Inflammatory macrophage (primary cell): ENCODE data around the gene TRMT1.
"Not testable (repeated sequence)": the region's sequence is repeated elsewhere in the genome, so short reads cannot be mapped to it uniquely, and the experiment has no call there.

Experiments used
- DNase-seq, 2 donors: peaks; one replicate each; pipeline ENCODE4 v3.0.0-alpha.2; 2020 to 2022

Gene TRMT1

DNA sequence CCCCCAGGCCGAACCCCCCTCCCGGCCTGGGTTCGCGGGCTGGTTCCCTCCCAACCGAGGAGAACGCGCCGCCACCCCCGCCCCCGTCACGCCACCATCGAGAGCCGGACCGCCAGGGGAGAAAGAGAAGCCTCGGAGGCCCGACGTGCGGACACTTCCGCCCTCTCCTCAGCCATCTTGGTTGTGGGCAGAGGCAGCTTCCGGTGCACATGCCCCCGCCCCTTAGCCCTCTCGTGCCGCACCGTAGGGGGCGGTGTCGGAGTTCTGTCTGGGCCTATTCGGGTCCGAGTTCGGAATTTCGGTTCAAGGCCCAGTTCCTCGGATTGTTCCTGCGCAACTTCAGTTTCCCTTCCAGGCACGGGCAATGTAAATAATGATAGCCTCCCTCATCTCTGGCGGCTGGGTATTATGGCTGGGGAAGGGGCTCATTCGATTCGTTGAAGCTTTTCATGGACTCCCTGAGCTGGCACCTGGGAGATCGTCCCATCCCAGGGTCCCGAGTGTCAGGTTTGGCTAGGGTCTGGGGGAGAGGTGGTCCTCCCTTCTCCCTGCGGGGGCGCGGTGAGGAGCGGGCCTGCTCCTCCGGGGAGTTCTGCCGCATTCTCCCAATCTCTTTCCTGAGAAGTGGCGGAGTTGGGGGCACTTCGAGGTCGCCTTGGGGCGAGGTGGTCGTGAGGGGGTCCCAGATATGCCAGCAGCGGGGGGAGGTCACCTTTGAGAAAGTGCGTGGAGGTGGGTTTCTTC is 33.8 kb upstream of the TRMT1 start, which contains the start of the genes IER2 and STX10:
Gene IER2 (plus strand): TSS at position 225 of the 744 bp plus-strand sequence. CDS start 2,776 bp downstream, outside the sequence.
Gene STX10 (minus strand): TSS at position 189 of the 744 bp plus-strand sequence. CDS start 202 bp downstream, outside the sequence.
- peak; percentile 97 for DNase-seq

DNA sequence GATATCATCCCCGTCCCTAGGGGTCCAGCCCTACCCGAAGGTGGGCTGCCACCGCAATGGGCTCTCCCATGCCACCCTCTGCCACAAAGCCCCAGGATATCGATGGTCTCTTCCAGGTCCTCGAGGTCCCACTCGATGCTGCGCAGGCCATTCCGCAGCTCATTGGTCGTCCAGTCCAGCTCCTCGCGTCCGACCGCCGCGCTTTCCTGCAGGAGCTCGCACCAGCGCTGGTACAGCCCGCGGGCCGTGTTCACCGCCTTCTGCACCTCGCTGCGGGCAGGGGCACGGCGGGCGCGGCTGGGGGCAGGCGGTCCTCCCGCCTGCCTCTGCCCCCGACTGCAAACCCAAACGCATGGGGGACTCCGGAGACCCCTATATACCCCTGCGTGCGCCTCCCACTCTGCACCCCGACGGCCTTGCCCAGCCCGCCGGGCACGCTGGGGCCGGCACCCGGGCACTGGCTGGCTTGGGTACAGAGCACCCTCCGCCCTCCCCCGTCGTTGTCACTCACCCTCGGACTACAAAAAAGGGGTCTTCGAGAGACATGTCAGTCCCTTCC is 33.2 kb upstream of the TRMT1 start:
- peak; percentile 42 to 43 for DNase-seq

DNA sequence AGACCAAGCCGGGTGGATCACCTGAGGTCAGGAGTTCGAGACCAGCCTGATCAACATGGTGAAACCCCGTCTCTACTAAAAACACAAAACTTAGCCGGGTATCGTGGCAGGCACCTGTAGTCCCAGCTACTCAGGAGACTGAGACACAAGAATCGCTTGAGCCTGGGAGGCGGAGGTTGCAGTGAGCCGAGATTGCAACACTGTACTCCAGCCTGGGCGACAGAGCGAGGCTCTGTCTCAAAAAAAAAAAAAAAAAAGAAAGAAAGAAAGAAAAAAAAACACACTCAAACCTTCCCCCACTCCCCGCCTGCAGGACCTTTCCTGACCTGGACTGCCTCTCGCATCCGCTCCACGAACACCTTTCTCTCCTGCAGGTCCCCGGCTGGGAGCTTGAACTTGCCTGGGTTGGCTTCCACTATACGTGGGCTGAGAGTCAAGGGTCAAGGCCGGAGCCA is 32.7 kb upstream of the TRMT1 start:
- DNase-seq = not testable (repeated sequence)

DNA sequence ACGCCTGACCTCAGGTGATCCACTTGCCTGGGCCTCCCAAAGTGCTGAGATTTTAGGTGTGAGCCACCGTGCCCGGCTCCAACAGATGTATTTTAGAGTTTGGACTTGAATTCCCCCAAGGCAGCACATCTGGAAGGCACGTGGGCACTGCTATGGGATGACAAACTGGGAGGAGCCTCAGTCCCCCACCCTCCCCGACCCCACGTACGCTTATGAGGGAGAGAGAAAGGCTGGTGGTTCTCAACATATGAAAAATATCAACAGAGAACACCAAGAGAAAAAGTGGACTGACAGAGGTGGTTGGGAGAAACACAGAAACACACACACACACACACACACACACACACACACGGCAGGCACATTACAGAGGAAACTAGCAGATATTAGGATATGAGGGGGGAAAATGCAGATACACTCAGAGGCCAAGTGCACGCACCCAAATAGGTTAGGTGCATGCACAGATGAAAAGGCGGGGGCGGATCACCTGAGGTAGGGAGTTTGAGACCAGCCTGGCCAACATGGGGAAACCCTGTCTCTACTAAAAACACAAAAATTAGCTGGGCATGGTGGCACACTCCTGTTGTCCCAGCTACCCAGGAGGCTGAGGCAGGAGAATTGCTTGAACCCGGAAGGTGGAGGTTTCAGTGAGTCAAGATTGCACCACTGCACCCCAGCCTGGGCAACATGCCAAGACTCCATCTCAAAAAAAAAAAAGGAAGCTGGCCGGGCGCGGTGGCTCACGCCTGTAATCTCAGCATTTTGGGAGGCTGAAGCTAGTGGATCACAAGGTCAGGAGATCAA is 30.4 kb upstream of the TRMT1 start:
- peak; percentile 85 to 92 for DNase-seq

DNA sequence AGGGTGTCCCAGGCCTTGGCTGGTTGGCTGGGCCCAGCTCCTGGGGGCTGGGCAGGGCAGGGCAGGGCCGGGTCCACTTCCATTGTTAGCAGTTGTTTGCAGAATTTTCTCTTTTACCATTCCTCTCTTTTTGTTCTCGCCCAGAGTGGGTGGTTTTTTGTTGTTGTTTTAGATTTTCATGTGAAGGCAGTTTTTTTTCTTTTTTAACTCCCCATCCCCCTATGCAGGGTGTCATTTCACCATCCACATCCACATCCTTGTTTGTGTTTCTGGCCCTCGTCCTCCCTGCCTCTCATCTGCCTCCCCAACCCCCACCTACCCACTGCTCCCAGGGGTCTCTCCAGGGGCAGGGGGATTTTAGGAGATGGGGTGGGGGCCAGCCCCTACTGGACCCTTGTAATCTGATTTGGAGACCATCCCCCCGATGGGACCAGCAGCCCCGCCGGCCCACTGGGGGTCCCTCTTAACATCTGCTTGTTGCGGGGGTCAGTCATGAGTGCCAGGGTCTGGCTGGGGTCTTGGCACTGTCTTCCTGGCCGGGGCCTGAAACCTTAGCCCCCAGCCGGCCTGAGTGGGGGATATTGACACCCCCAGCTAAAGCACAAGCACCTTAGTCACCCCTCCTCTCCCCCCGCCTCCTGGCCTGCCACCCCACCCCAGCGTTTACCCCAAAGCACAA is 23.2 kb upstream of the TRMT1 start:
- no peak for DNase-seq

DNA sequence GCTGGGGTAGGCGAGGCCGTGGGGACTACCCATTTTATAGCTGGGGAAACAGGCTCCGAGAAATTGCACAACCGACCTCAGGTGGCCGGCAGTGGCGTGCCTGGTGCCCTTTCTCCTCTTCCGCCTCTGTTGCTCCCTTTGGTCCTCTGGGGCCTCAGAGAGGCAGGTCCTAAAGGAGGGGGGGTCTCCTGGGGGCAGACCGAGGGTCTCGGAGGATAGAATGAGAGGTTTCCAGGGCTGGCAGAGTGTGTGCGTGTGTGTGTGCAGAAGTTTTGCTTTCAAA is 22.3 kb upstream of the TRMT1 start:
- DNase-seq = no peak

DNA sequence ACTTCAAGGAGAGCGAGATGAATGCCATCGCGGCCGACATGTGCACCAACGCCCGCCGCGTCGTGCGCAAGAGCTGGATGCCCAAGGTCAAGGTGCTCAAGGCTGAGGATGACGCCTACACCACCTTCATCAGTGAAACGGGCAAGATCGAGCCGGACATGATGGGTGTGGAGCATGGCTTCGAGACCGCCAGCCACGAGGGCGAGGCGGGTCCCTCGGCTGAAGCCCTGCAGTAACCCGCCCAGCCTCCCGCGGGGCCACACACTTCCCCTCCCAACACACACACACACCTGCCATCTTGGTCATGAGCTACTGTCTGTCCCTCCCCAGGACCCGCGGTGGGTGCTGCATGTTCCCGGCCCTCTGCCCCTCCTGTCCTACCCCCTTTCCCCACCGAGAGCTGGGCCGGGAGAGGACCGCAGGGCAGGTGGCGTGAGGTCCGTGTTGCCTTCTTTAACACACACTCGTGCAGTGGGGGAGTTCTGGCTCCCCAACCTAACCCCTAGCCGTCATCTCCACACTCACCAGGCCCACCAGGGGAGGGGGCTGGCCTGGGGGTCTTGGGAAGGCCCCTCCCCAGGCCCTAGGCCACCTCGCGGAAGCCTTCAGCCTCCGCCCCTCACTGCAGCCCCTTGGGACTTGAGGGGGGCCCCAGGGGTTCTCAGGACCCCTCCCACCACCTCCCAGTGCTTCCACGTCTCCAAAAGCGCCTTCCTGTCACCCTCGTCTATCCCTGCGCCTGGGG is 21.8 kb upstream of the TRMT1 start:
- no peak for DNase-seq

DNA sequence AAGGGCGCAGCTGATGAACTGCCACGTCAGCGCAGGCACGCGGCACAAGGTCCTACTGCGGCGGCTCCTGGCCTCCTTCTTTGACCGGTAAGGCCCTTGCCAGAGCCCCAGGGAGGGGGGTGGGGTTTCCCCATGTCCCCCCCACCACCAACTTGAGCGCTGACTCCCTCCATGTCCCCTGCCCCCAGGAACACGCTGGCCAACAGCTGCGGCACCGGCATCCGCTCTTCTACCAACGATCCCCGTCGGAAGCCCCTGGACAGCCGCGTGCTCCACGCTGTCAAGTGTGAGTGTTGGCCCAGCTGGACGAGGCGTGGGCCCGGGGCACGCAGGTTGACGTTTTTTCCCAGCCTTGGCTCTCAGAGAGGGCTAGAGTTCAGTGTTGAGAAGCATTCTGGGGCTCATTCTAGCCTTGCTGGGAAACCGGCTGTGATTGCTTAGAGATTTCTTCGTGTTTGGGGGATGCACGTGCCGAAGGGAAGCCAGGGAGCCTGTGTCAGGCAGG is 20.8 kb upstream of the TRMT1 start:
- DNase-seq = no peak

DNA sequence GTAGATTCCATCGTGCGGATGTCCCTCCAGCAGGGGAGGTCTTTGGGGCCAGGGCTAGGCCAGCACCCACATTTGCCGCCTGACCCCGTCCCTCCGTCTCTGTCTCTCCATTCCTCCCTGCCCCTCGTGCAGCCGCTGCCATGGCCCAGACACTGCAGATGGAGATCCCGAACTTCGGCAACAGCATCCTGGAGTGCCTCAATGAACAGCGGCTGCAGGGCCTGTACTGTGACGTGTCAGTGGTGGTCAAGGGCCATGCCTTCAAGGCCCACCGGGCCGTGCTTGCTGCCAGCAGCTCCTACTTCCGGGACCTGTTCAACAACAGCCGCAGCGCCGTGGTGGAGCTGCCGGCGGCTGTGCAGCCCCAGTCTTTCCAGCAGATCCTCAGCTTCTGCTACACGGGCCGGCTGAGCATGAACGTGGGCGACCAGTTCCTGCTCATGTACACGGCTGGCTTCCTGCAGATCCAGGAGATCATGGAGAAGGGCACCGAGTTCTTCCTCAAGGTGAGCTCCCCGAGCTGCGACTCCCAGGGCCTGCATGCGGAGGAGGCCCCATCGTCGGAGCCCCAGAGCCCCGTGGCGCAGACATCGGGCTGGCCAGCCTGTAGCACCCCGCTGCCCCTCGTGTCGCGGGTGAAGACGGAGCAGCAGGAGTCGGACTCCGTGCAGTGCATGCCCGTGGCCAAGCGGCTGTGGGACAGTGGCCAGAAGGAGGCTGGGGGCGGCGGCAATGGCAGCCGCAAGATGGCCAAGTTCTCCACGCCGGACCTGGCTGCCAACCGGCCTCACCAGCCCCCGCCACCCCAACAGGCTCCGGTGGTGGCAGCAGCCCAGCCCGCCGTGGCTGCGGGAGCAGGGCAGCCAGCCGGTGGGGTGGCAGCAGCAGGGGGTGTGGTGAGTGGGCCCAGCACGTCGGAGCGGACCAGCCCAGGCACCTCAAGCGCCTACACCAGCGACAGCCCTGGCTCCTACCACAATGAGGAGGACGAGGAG is 18.8 kb upstream of the TRMT1 start:
- DNase-seq = no peak

DNA sequence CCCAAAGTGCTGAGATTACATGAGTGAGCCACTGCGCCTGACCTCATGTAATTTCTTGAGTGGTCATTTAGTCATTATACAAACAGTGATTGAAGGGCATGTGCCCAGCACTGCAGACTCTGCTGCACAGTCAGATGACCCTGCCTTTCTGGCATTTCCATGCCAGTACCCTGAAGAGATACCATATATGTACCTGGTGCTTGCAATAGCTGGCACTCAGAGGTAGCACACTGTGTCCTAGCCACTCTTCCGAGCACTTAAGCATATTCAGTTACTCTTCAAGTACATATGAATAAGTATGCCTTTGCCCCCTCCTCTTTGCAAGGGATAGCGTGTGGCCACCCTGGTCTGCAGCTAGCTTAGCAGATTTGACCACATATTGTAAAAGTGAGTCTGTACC is 18.1 kb upstream of the TRMT1 start:
- DNase-seq = no peak

DNA sequence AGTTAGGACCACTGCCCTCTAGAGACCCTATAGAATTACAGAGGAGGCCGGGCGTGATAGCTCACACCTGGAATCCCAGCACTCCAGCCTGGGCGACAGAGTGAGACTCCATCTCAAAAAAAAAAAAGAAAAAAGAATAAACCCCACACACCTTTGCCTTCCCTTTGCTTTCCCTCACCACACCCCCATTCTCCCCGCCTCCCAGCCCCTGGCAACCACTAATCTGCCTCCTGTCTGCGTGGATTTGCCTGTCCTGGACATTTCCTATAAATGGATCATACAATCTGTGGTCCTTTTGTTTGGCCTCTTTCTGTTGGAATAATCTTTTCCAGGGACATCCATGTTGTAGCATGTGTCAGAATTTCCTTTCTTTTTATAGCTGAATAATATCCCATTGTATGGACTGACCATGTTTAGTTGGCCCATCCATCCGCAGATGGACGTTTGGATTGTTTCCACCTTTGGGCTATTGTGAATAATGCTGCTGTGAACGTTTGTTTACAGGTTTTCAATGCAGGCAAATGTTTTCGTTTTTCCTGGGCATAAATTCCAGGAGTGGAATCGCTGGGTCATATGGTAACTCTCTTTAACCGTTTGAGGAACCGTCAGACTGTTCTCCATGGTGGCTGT is 16.8 kb upstream of the TRMT1 start:
- no peak for DNase-seq

DNA sequence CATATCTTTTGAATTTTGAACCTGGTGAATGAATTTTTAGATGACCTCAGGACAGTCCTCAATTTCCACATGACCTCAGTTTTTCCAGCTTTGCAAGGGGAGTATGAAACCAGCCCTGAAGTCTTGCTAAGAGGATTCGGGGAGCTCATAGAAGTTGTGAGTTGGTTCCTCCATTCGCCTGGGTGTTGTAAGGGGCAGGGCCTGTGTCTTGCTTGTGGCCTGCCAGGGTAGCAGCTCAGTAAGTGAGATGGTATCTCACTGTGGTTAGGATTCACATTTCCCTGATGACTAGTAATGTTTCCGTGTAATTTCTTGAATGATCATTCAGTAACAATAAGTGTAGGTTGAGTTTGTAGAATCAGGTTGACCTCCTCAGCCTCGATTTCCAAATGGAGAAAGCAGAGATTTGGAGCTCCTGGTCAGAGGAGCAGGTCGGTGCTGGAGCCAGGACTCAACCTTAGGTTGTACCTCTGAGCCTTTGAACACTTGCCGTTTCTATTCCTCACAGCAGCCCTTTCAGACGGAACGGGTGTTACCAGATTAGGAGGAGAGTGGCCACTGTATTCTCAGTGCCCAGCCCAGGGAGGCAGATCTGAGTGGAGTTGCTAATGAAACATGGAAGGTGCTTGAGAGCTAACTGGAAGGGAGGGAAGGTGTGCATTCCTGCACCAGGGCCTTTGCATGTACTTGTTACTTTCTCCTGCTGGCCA is 16.1 kb upstream of the TRMT1 start:
- no peak for DNase-seq

DNA sequence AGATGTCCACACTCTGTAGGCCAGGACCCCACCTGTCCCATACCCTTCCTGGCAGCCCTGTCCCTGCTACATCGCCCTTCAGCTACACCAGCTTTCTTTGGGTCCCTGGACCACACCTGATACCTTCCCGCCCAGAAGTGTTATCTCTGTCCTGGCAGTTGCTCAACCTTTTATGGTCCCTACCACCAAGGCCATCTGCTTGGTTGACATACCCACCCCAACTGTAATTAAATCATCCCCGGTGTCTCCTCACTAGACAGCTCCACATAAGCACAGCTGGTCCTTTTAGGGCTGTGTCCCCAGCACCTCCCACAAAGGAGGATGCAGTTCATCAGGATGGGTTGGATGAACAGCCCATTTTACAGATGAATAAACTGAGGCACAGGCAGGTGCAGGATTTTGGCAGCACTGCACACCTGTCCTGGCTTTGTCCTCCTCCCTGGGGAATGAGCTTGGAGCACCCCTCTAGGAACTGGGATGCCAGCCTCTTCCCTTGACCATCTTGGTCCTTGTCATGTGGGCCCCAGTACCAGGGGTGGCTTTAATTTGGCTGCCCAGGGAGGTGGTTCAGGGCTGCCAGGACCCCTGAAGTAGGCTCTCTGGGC is 14.4 kb upstream of the TRMT1 start:
- no peak for DNase-seq

DNA sequence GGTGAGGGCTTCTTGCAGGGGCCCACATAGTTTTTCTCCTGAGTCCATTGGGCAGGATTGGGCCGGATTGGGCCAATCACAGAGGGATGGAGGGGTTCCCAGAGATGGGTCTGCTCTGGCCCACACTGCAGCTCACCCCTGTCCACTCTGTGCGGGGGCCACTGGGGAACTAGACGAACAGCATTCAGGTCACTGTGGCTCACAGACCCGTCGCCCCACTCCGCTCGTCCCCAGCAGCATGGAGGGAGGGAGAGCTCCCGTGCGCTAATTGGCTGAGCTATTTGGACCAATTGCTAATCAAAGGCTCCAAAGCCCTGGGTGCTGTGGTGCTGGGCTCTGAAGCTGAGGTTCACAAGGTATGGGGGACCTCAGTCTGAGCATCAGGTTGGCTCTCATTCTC is 12.8 kb upstream of the TRMT1 start:
- DNase-seq = no peak

DNA sequence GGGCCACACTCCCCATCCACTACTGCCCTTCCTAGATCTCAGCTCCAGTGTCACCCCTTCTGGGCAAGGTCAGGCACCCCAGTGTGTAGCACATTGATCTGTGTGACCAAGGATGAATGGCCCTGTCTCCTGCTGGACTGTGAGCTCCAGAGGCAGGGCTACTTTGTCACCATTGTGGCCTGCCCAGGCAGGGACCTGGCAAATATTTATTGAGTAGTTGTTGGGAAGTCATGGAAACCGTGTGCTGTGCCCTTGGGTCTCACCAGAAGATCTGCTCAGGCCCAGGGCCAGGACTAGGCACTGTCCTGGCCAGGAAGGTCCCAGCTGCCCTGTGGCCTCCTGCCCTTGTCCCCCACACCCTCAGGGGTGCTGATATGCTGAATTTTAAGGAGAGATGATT is 12.0 kb upstream of the TRMT1 start:
- DNase-seq = no peak

DNA sequence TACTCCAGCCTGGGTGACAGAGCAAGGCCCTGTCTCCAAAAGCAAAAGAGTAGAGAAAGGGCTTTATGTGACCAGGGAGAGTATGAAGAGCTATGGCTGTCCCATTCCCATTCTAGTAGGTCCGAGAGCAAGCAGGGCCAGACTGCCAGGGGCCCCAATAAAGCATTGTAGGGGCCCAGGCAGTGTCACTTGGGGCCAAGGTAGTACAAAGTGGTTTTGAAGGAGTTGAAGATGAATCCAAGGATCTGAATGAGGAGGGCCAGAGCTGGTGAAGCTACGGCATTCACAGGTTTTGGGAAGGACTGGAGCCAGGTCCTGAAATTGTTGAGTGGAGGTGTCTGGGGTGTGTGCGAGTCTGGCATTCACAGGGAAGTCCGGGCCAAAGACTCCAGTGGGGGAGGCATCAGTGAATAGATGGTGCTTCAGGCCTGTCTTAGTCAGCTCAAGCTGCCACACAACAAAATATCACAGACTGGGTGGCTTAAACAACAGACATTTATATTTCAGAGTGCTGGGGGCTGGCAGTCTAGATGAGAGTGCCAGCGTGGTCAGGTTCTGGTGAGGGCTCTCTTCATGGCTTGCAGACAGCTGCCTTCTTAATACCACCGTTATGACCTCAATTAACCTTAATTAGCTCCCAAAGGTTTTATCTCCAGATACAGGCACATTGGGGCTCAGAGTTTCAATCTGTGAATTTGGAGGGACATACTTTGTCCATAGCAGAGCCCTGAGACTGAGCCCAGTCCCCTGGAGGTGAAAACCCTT is 11.5 kb upstream of the TRMT1 start:
- DNase-seq = no peak

DNA sequence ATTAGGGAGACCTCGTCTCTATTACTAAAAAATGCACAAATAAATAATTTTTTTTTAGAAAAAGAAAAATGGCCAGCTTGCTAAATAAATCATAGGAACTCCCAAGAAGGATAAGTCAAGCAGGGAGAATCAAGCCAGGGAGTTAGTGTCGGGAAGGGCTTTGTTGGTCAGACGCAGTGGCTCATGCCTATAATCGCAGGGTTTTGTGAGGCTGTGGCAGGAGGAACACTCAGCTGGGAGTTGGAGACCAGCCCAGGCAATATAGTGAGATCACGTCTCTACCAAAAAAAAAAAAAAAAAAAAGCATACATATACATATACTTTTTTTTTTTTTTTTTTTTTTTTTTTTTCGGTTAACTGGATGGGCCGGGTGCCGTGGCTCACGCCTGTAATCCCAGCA is 10.5 kb upstream of the TRMT1 start:
- DNase-seq = no peak
